ENCODE results near the gene CNTNAP5.

DNA sequence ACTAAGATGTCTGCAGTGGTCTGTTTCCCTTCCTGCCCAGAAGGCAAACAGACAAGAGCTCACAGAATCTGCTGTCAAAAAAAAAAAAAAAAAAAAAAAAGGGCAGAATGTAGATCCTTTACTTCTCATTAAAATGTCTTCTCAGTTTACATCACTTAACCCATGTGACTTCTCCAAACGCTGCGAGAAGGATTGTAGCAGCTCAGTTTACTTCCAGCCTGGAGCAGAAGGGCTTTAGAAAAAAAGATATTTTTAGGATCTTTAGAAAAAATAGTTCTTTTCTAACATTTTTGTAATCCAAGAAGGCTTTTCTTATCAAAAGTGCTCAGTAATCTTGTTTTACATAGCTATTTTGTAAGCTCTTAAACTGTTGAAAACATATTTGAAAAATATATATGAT is 425.4 kb downstream of the CNTNAP5 start:
- TF ChIP-seq, protein P1, sequence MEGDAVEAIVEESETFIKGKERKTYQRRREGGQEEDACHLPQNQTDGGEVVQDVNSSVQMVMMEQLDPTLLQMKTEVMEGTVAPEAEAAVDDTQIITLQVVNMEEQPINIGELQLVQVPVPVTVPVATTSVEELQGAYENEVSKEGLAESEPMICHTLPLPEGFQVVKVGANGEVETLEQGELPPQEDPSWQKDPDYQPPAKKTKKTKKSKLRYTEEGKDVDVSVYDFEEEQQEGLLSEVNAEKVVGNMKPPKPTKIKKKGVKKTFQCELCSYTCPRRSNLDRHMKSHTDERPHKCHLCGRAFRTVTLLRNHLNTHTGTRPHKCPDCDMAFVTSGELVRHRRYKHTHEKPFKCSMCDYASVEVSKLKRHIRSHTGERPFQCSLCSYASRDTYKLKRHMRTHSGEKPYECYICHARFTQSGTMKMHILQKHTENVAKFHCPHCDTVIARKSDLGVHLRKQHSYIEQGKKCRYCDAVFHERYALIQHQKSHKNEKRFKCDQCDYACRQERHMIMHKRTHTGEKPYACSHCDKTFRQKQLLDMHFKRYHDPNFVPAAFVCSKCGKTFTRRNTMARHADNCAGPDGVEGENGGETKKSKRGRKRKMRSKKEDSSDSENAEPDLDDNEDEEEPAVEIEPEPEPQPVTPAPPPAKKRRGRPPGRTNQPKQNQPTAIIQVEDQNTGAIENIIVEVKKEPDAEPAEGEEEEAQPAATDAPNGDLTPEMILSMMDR (IDR thresholded peaks at IDR 0.05), result no peak
- TF ChIP-seq POLR2A (IDR thresholded peaks at IDR 0.05), result no peak
